Parietal lobe (tissue), 1 donor: ENCODE measurements around the gene CTSC. TPM values are rescaled to one million over a fixed set of nuclear protein-coding genes. Genes with fewer than 3 reads are reported as not detected.

Experiments used
- total RNA-seq: library from RNA; depleted of rRNA; stranded (reverse); fragments of >200 nt; gene quantifications from one replicate; pipeline ENCODE4 v1.2.3, GENCODE V29; 2014

Gene CTSC
- 12.2 TPM for total RNA-seq

GRCh38 chr11:88337181-88337986 is at the start of gene CTSC:
Gene CTSC (minus strand): TSS chr11:88337736. CDS start chr11:88337672, 64 bp downstream.

Other genes with a start within 250 kb of the CTSC start
- gene RAB38, start 162.3 kb downstream of the CTSC start, total RNA-seq, result 0.63 TPM